ENCODE results near the gene DRD1. TPM values are rescaled to one million over a fixed set of nuclear protein-coding genes. Genes with fewer than 3 reads are reported as not detected.
"Not testable (repeated sequence)": the region's sequence is repeated elsewhere in the genome, so short reads cannot be mapped to it uniquely, and the experiment has no call there.

DRD1 gene
- total and polyA plus RNA-seq, 2 experiments from 2014 or later, result 0.11 to 0.14 TPM

DNA sequence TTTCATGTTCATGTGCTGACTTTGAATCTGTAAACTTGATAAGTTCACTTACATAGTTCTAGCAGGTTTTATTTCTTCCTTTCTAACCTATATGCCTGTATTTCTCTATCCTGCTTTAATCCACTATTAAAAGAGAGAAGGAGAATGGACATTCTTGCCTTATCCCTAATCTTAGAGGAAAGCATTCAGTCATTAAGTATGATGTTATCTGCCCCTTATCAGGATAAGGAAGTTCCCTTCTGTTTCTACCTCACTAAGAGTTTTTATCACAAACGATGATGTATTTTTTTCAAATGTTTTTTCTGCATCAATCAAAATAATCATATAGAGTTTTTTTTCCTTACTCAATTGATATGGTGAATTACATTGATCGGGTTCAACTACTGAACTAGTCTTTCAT, 33.1 kb downstream of the DRD1 start:
- H3K79me2 ChIP-seq (replicated peaks; ENCODE audit: insufficient read depth), result no peaks in the 10 kb centered on the region
- no peaks in the 10 kb centered on the region for H3K27me3 ChIP-seq (ENCODE audit: insufficient read depth)
- H3K36me3 Mint-ChIP-seq (ENCODE audit: low read depth), result peaks cover 5% of the 10 kb centered on the region; the same call in 1 of the 3 replicates
- H3K9me2 ChIP-seq (ENCODE audit: insufficient read depth), result 0 out of 2 replicates have a peak, but pooled peaks cover 3% of the 10 kb centered on the region
- H3K27me3 Mint-ChIP-seq (ENCODE audit: insufficient read depth, low read depth, poor library complexity), result no peaks in the 10 kb centered on the region
- H4K20me1 ChIP-seq (replicated peaks; ENCODE audit: insufficient read depth), result no peaks in the 10 kb centered on the region
- no peak overlapping the region for H3K4me3 Mint-ChIP-seq
- H3K4me3 ChIP-seq, result no peak overlapping the region
- no peak overlapping the region for H3K4me2 ChIP-seq
- H3K4me1 ChIP-seq (ENCODE audit: insufficient read depth), result no peaks in the 10 kb centered on the region
- H3K27ac Mint-ChIP-seq, result no peak overlapping the region
- no peaks in the 10 kb centered on the region for H3K4me1 Mint-ChIP-seq
- DNase-seq (ENCODE audit: low spot score) (no peak), ATAC-seq (no peak)
- H3K9me3 Mint-ChIP-seq, result peaks cover 3% of the 10 kb centered on the region; the same call in 1 of the 3 replicates
- H3K36me3 ChIP-seq (ENCODE audit: insufficient read depth), result no peaks in the 10 kb centered on the region
- no peaks in the 10 kb centered on the region for H3F3A ChIP-seq (replicated peaks; ENCODE audit: low read depth)
- H2AFZ ChIP-seq, result no peak overlapping the region
- H3K27ac ChIP-seq (ENCODE audit: low read depth), result no peak overlapping the region
- TF ChIP-seq JUNB (IDR thresholded peaks at IDR 0.05; ENCODE audit: unreplicated experiment) (no peak), EZH2phosphoT487 (IDR thresholded peaks at IDR 0.05; ENCODE audit: unreplicated experiment) (no peak), ZNF114 (CRISPR knock-in tag; IDR thresholded peaks at IDR 0.05) (no peak), POLR2AphosphoS5 (IDR thresholded peaks at IDR 0.05; ENCODE audit: low read depth) (no peak), ZNF331 (CRISPR knock-in tag; IDR thresholded peaks at IDR 0.05; ENCODE audit: low read depth) (no peak), NANOG (IDR thresholded peaks at IDR 0.05; ENCODE audit: borderline replicate concordance) (no peak), CREB1 (CRISPR knock-in tag; IDR thresholded peaks at IDR 0.05; ENCODE audit: low read depth) (no peak)
- TF ChIP-seq, protein P1, sequence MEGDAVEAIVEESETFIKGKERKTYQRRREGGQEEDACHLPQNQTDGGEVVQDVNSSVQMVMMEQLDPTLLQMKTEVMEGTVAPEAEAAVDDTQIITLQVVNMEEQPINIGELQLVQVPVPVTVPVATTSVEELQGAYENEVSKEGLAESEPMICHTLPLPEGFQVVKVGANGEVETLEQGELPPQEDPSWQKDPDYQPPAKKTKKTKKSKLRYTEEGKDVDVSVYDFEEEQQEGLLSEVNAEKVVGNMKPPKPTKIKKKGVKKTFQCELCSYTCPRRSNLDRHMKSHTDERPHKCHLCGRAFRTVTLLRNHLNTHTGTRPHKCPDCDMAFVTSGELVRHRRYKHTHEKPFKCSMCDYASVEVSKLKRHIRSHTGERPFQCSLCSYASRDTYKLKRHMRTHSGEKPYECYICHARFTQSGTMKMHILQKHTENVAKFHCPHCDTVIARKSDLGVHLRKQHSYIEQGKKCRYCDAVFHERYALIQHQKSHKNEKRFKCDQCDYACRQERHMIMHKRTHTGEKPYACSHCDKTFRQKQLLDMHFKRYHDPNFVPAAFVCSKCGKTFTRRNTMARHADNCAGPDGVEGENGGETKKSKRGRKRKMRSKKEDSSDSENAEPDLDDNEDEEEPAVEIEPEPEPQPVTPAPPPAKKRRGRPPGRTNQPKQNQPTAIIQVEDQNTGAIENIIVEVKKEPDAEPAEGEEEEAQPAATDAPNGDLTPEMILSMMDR (conservative IDR thresholded peaks at IDR 0.05; ENCODE audit: low read depth in 2 of 2), result no peak
- TF ChIP-seq, protein P2, sequence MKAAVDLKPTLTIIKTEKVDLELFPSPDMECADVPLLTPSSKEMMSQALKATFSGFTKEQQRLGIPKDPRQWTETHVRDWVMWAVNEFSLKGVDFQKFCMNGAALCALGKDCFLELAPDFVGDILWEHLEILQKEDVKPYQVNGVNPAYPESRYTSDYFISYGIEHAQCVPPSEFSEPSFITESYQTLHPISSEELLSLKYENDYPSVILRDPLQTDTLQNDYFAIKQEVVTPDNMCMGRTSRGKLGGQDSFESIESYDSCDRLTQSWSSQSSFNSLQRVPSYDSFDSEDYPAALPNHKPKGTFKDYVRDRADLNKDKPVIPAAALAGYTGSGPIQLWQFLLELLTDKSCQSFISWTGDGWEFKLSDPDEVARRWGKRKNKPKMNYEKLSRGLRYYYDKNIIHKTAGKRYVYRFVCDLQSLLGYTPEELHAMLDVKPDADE (IDR thresholded peaks at IDR 0.05), result no peak

DNA sequence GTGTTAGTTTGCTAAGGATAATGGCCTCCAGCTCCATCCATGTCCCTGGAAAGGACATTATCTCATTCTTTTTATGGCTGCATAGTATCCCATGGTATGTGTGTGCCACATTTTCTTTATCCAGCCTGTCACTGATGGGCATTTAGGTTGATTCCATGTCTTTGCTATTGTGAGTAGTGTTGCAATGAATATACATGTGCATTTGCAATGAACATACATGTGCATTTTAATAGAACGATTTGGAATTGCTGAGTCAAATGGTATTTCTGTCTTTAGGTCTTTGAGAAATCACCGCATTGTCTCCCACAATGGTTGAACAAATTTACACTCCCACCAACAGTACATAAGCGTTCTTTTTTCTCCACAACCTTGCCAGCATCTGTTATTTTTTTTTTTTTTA, 37.7 kb downstream of the DRD1 start:
- peaks cover 5% of the 10 kb centered on the region; the same call in 1 of the 3 replicates for H3K36me3 Mint-ChIP-seq (ENCODE audit: low read depth)
- no peak overlapping the region for H3K27ac ChIP-seq (ENCODE audit: low read depth)
- H3K36me3 ChIP-seq (ENCODE audit: insufficient read depth), result no peaks in the 10 kb centered on the region; the same call in 1 of the 2 replicates
- TF ChIP-seq, protein P3, sequence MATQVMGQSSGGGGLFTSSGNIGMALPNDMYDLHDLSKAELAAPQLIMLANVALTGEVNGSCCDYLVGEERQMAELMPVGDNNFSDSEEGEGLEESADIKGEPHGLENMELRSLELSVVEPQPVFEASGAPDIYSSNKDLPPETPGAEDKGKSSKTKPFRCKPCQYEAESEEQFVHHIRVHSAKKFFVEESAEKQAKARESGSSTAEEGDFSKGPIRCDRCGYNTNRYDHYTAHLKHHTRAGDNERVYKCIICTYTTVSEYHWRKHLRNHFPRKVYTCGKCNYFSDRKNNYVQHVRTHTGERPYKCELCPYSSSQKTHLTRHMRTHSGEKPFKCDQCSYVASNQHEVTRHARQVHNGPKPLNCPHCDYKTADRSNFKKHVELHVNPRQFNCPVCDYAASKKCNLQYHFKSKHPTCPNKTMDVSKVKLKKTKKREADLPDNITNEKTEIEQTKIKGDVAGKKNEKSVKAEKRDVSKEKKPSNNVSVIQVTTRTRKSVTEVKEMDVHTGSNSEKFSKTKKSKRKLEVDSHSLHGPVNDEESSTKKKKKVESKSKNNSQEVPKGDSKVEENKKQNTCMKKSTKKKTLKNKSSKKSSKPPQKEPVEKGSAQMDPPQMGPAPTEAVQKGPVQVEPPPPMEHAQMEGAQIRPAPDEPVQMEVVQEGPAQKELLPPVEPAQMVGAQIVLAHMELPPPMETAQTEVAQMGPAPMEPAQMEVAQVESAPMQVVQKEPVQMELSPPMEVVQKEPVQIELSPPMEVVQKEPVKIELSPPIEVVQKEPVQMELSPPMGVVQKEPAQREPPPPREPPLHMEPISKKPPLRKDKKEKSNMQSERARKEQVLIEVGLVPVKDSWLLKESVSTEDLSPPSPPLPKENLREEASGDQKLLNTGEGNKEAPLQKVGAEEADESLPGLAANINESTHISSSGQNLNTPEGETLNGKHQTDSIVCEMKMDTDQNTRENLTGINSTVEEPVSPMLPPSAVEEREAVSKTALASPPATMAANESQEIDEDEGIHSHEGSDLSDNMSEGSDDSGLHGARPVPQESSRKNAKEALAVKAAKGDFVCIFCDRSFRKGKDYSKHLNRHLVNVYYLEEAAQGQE (IDR thresholded peaks at IDR 0.05; ENCODE audit: unreplicated experiment), result no peak
- no peak for TF ChIP-seq CREB1 (CRISPR knock-in tag; IDR thresholded peaks at IDR 0.05; ENCODE audit: low read depth)
- TF ChIP-seq EZH2phosphoT487 (IDR thresholded peaks at IDR 0.05; ENCODE audit: unreplicated experiment), result no peak
- no peak overlapping the region for H3K27ac Mint-ChIP-seq
- H4K20me1 ChIP-seq (replicated peaks; ENCODE audit: insufficient read depth), result no peaks in the 10 kb centered on the region
- no peaks in the 10 kb centered on the region for H3K4me1 Mint-ChIP-seq
- no peak overlapping the region for H3K4me3 Mint-ChIP-seq
- no peak overlapping the region for H3K4me2 ChIP-seq
- H3K4me1 ChIP-seq (ENCODE audit: insufficient read depth), result no peaks in the 10 kb centered on the region
- H3K4me3 ChIP-seq, result no peak overlapping the region
- ATAC-seq (no peak), DNase-seq (ENCODE audit: low spot score) (no peak)
- peaks cover 10% of the 10 kb centered on the region; the same call in 2 of the 3 replicates for H3K9me3 Mint-ChIP-seq
- no peaks in the 10 kb centered on the region for H3F3A ChIP-seq (replicated peaks; ENCODE audit: low read depth)
- no peaks in the 10 kb centered on the region for H3K27me3 Mint-ChIP-seq (ENCODE audit: insufficient read depth, low read depth, poor library complexity)
- no peaks in the 10 kb centered on the region for H3K9me2 ChIP-seq (ENCODE audit: insufficient read depth)
- no peaks in the 10 kb centered on the region for H3K27me3 ChIP-seq (ENCODE audit: insufficient read depth)
- no peaks in the 10 kb centered on the region for H3K79me2 ChIP-seq (replicated peaks; ENCODE audit: insufficient read depth)
- H2AFZ ChIP-seq, result no peak overlapping the region

DNA sequence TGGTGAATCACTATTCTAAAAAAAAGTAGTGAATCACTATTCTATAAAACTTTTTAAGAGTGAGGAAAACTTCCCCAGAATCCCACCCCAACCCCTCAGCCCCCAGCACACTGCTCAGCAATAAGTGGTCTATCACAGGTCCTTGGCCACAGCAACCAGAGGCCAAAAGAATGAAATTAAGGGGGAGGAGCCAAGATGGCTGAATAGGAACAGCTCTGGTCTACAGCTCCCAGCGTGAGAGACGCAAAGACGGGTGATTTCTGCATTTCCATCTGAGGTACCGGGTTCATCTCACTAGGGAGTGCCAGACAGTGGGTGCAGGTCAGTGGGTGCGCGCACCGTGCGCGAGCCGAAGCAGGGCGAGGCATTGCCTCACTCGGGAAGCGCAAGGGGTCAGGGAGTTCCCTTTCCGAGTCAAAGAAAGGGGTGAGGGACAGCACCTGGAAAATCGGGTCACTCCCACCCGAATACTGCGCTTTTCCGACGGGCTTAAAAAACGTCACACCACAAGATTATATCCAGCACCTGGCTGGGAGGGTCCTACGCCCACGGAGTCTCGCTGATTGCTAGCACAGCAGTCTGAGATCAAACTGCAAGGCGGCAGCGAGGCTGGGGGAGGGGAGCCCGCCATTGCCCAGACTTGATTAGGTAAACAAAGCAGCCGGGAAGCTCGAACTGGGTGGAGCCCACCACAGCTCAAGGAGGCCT, 46.2 kb downstream of the DRD1 start:
- not testable (repeated sequence) for H3K79me2 ChIP-seq (replicated peaks; ENCODE audit: insufficient read depth); H4K20me1 ChIP-seq (replicated peaks; ENCODE audit: insufficient read depth); H3K4me1 ChIP-seq (ENCODE audit: insufficient read depth); H3K4me1 Mint-ChIP-seq; H3K27me3 ChIP-seq (ENCODE audit: insufficient read depth); H3K36me3 ChIP-seq (ENCODE audit: insufficient read depth); H3K9me2 ChIP-seq (ENCODE audit: insufficient read depth); H3K27me3 Mint-ChIP-seq (ENCODE audit: insufficient read depth, low read depth, poor library complexity); H3F3A ChIP-seq (replicated peaks; ENCODE audit: low read depth)
- Histone ChIP-seq H3K4me2 (peak overlapping the region; percentile 69), H2AFZ (peak overlapping the region; percentile 97), H3K27ac (ENCODE audit: low read depth) (peak overlapping the region; percentile 63; the same call in 1 of the 2 replicates), H3K4me3 (peak overlapping the region; percentile 50)
- peak; percentile 47 for DNase-seq (ENCODE audit: low spot score)
- peaks cover 22% of the 10 kb centered on the region for H3K9me3 Mint-ChIP-seq
- peak overlapping the region; percentile 90; the same call in 1 of the 2 replicates for H3K27ac Mint-ChIP-seq
- peaks cover 14% of the 10 kb centered on the region for H3K36me3 Mint-ChIP-seq (ENCODE audit: low read depth)
- peak overlapping the region; percentile 65 for H3K4me3 Mint-ChIP-seq
- peak; percentile 33; the same call in 1 of the 3 replicates for ATAC-seq
